Stimulated activated CD8-positive, alpha-beta memory T cell treated with anti-CD3 and anti-CD28 coated beads, Interleukin-12 subunit alpha, Interleukin-12 subunit beta, amount 100 ng/mL, for 24 hours (primary cell): ENCODE results near the gene RSAD2.

Experiments
- DNase-seq: peaks from one replicate; pipeline ENCODE4 v3.0.0-alpha.2; 2020; ENCODE audit errors: extremely low read depth

RSAD2 gene

GRCh38 chr2:6944555-6944954, 67.0 kb downstream of the RSAD2 start:
- no peak for DNase-seq

GRCh38 chr2:6945087-6945813, 67.7 kb downstream of the RSAD2 start:
- DNase-seq, result no peak

- DNase-seq, result no peak
These were observed 68.2 kb downstream of the RSAD2 start for GRCh38 chr2:6945821-6946220.

GRCh38 chr2:6946722-6947121, 69.1 kb downstream of the RSAD2 start:
- DNase-seq, result no peak
